Measurements from ENCODE around the gene ASCL2.
"Not testable (repeated sequence)": the region's sequence is repeated elsewhere in the genome, so short reads cannot be mapped to it uniquely, and the experiment has no call there.

The ASCL2 gene

DNA sequence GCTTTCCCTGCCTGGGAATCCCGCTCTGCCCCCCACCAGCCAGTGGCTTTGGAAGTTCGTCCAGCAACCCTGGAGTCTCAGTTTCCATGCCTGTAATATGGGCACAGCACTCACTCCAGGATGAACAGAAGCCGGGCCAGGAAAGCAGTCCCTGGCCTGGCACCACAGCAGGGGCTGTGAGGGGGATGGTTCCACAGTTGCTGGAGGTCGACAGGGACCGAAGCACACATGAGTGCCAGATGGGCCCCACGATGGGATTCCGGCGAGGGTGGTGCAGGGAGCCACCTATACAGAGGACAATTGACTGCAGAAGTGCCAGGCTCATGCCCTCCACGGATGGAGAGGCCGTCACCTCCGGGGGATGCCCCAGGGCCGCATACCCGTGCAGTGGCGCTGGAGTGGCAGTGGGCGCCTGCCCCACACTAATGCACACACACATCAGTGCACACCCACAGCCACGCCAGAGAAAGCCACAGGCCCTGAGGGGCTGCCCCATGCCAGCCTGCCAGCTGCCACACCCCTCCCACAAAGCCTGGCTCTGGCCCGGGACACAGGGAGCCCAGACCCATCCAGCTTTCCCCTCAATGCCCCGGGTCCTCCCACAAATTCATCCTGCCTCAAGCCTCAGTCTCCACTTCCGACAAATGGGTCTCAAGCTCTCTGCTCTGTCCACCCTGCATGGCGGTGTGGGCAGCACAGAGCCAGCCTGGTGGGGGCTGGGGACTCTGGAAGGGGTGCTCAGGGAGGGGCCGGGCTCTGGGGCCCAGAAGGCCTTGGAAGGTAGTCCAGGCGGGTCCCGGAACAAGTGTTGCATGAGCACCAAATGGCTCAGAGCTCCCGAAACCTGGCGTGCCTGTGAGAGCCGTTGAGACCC is 9.7 kb downstream of the ASCL2 start:
- DNase-seq (ENCODE audit: low spot score), result no peak

DNA sequence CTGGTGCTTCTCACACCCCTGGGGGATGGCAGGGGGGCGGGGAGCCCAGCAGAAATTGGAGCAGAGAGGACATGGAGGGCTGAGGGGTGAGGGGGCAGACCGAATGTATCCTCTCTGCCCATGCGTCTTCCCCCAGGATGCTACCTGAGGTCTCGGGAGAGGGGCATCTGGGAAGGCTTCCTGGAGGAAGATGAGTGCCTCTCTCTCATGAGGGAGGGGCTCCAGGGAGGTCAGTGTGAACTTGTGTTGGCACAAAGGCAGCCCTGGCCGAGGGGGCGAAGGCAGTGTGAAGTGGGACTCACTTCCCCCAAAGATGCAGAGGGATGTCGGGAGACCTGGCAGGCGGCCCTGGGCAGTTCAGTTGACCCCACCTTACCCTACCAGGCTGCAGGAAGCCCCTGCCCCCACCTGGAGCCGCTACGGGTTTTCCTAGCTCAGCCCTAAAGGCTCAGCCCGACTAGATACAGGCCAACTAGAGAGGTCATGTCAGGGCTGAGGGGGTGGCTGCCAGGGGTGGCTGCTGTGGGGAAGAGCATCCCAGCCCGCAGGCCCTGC is 10.4 kb downstream of the ASCL2 start:
- DNase-seq (ENCODE audit: low spot score), result no peak

DNA sequence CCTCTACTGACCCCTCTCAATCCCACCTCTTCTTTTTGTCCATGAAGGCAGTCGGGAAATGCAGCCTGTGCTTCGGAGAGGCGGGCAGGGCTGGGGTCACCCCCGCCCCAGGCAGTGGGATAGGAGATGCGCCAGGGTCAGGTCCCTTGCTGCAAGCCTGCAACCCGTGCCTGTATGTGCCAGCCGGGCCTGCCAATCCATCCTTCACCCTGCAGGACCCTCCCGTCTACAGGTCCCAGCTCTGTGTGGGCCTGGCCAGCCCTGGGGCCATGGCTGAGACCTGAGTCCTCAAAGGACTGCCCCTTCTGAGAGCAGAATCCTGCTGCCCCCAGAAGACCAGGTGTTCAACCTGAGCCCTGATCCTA is 10.9 kb downstream of the ASCL2 start:
- DNase-seq (ENCODE audit: low spot score), result no peak

DNA sequence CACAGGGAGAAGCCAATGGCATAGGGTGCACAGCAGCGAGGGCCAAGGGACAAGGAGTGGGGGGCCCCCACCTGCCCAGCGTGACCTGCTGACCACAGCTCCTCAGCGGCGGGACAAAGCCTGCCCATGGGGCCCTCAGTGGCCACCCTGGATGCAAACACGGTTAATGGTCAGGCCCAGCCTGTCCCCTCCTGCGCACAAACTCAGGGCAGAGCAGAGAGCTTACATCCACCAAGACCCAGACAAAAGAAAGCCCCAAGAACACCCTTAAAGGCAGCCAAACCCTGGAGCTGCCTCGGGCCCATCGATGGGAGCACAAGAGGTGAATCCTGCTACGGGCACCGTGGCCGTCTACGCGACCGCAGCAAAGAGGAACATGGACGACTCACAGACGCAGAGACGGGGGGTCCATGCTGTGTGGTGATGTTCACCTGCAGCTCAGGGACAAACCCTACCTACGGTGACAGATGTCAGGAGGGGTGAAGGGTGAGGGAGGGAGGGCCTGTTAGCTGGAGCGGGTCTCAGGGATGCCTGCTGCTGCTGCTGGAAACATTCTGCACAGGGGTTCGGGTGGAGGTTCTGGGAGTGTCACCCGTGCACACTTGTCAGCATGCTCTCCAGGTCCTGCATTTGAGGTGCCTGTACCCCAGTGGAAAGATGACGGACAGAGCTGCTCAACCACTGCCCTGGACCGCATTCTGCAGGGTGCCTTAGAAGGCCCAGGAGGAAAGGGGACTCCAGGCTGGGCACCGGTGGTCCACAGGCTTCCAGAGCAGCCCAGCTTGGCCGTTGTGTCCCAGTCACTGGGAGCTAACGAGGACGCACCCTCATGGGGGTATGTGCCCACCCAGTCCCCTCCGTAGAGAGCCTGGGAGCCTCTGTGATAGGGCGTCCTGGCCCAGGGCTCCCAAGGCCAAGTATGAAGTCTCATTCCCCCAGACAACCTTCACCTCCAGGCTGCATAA is 11.6 kb downstream of the ASCL2 start:
- no peak for DNase-seq (ENCODE audit: low spot score)

DNA sequence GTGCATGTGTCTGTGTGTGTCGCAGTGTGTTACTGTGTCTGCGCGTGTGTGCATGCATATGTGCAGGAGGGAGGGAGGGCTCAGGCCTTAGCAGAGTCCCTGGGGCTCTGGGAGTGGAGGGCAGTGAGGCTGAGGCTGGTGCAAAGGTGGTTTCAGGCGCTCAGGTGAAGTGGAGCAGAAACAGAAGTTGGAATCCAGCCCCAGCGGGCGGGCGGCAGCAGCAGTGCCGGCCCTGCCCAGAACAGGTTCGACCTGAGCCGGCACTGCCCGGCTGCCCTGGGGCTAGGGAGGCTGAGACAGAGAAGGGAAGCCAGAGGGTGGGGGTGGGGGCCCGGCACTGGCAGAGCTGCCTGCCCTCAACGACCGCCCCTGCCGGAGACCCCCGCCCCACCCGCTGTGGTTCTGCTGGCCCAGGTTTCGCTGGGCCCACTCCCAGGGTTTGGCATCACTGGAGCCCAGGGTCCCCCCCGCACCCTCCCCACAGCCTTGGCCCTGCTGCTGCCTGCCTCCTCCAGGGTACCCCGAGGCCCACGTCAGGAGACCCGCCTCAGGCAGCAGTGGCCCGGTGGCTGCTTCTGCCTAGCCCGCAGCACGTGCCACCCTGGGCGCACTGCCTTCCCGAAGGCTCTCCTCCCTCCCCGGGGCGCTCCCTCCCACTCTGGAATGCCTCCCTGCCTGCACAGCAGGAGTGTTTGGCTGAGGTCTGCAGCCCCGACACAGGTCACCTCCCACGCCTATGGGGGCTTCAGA is 13.3 kb downstream of the ASCL2 start:
- DNase-seq (ENCODE audit: low spot score), result no peak

DNA sequence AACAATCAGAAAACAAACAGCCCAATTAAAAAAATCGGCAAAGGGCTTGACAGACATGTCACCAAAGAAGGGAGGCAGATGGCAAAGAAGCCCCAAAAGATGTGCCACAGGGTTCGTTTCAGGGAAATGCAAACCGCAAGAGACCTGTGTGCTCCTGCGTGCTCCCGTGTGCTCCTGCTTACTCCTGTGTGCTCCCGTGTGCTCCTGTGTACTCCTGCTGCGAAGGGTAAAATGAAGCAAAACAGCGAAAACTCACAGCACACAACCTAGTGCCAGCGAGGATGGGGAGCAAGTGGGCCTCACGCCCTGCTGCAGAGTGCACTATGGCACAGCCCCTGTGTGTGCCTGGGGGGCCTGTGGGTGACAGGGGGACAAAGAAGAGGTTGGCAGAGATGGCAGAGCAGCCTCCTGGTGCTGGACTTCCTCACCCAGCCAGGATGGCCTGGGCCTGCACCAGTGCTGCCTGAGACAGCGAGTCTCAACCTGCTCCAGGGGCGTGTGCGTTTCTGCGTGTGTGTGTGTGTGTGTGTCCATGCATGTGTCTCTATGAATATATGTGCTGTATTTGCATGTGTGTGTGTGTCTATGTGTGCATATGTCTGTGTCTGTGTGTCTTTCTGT is 14.0 kb downstream of the ASCL2 start:
- no peak for DNase-seq (ENCODE audit: low spot score)

DNA sequence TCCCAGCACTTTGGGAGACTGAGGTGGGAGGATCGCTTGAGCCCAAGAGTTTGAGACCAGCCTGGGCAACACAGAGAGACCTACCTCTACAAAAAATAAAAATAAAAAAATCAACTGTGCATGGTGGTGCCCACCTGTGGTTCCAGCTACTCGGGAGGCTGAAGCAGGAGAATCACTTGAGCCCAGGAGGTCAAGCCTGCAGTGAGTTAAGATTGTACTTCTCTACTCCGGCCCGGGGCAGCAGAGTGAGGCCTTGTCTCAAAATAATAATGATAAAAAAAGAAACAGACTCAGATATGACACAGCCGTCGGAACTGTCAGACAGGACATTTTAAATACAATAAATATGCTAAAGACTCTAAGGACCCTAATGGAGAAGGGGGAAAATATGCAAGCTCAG is 18.4 kb downstream of the ASCL2 start:
- no peak for DNase-seq (ENCODE audit: low spot score)

DNA sequence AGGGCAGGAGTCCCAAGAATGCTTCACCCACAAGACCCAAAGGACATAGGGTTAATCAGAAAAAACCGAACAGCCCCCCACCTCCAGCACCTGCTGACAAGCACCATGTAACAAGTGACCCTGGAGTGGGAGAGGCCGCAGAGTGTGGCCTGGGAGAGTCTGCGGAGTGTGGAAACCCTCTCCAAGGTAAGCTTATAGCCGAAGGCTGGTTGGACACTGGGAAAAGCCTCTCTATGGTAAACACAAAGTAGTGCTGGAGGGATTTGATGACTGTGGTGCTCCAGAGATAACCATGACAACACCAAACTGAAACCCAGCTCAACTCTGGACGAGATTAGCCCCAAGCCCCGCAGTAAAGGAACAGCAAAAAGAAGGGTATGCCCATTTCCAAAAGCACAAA is 19.2 kb downstream of the ASCL2 start:
- DNase-seq (ENCODE audit: low spot score), result no peak

DNA sequence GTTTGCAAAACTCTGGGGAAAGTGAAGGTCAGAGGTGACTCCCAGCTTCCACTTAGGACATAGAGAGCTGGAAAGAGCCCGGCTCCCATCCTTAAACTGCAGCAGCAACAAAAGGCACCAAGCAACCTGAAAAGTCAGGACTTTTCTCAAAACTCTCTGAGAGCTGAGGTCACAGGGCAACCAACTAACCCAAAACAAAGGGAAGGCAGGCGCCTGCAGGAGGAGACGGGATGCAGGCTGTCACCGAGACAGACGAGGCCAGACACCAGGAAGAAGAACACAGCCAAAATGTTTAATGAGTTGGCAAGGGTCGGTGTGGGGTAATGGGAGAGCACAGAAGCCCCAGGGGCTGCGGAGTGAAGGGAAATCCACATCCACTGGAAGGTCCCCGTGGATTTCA is 19.9 kb downstream of the ASCL2 start:
- DNase-seq (ENCODE audit: low spot score), result no peak

DNA sequence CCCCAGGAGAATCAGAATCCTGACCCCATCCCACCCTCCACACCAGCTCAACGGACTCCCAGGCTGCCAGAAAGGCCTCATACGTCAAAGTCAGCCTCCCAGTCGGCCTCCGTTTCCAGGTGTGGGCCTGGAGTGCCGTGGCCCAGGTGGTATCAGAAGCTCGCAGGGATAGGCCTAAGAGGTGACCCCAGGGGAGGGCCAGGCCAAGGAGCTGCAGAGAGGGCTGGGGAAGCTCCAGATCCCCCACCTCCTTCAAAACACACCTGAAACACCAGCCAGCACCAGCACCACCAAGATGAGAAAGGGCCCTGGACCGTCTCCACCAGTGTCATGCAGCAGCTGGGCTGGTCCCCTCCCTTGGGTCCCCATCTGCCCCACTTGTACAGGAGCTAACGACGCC is 20.3 kb downstream of the ASCL2 start:
- DNase-seq (ENCODE audit: low spot score), result no peak

DNA sequence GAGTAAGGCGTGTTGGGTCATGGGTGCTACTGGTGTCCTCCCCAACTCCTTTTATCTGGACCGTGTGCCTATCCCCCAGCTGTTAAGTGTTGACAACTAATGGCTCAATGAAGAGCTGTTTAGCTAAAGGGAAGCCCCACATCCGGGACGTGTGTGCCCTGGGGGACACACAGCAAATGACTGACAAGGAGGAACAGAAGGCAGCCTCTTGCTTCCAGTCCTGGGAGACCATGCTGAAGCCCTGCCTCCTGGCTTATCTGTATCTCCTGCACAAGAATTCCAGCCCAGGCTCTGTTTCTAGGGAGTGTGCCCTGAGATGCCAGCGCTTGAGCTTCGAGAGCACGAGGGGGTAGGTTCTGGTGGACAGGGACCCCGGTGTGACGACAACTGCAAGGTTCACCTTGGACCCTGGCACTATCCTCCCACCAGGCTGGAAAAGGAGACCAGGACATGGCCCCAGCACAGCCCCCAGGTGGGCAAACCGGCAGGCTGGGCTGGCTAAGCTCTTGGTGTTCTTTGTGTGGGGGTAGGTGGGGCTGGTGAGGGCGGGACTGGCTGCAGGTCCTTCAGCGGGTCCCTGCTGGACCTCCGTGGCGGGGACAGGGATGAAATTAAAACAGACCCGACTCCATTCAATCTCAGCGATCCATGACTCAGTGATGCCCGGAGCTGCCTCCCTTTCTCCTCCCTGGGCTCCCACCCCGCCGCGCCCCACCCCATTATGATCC is 21.0 kb downstream of the ASCL2 start:
- no peak for DNase-seq (ENCODE audit: low spot score)

DNA sequence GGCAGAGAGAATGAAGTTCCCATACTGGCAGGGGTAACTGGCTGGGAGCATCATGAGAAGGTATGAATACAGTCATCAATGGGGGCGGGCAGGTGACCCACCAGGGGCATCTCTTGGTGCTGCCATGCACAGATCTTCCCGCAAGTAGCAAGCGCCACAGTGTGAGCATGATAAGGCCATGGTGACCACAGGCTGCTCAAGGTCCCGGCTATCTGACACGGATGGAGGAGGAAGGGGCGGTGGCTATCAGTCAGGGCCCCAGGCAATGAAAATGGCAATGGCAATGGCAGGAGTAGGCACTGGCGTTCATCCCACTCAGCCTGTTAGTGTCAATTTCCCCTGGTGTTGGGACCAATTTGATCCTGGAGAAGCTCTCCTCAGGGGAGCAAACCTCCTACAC is 21.6 kb downstream of the ASCL2 start:
- no peak for DNase-seq (ENCODE audit: low spot score)

DNA sequence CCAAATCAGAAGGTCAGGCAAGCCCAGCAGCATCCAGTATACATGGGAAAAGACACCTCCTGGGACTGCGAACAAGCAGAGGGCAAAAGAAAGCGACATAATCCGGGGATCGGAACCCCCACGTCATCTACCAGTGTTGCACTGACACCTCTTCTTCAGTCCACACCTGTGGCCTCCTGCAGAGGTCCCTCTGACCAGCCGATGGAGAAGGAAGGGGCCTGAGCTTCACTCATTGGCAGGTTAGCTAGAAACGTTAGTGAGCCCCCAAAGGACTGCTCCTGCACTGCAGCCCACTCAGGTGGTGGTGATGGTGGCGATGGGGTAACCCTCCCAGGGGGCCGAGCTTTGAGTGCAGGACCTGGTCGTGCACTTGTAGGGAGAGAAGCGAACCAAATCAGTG is 22.1 kb downstream of the ASCL2 start:
- DNase-seq (ENCODE audit: low spot score), result no peak

DNA sequence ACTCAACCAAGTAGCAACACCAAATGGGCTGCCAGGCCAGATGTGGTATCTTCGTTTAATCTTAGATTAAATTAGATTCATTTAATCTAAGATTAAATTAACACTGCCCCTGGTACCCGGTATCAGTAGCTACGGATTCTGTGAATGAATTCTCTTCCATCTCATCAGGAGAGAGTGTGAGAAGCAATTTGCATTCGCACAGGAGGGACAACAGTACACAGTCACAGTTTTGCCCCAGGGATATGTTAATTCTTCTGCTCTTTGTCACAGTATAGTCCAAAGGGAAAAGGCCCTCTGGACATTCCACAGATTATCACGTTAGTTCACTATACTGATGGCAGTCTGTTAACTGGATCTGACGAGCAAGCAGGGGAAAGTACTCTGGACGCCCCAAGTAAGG is 22.9 kb downstream of the ASCL2 start:
- DNase-seq (ENCODE audit: low spot score), result no peak

DNA sequence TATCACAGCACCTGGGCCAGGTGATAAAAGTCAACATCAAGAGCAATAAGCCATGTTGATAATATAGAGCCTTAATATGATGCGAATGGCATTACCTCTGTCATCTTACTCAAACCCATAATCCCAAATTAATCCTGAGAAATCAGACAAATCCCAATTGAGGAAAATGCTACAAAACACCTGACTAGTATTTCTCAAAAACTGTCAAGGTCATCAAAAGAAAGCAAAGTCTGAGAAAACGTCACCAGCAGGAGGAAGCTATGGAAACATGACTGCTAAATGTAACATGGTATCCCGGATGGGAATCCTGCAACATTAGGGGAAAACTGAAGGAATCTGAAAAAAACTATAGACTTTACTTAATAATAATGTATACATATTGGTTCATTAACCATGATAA is 29.6 kb downstream of the ASCL2 start:
- DNase-seq (ENCODE audit: low spot score), result no peak

DNA sequence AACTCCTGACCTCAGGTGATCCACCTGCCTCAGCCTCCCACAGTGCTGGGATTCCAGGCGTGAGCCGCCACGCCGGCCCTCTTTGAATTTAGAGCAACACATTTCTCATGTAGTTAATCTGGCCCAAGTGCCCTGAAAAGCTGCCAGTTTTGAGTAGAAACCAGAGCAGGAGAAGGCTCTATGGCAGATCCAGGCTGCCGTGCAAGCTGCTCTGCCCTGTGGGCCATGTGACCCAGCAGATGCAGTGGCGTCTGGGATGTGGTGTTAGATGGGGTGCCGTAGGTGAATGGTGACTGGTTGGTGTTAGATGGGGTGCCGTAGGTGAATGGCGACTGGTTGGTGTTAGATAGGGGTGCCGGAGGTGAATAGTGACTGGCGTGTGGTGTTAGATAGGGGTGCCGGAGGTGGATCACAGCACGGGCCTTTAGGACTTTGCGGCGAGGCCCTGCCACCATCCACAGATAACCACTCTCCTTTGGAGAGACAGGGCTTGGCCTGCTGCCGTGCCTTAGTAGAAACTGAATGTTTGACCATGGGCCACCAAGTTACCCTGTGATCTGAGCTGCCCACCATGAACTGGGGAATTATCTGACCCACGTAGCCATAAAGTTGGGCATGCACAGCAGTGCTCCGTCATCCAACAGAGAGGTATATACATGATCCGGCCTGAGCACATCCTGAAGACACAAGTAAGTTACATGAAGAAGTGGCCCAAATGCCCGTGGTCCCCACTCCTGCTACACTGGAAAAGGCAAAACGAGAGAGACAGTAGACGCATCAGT is 32.7 kb downstream of the ASCL2 start:
- no peak for DNase-seq (ENCODE audit: low spot score)

DNA sequence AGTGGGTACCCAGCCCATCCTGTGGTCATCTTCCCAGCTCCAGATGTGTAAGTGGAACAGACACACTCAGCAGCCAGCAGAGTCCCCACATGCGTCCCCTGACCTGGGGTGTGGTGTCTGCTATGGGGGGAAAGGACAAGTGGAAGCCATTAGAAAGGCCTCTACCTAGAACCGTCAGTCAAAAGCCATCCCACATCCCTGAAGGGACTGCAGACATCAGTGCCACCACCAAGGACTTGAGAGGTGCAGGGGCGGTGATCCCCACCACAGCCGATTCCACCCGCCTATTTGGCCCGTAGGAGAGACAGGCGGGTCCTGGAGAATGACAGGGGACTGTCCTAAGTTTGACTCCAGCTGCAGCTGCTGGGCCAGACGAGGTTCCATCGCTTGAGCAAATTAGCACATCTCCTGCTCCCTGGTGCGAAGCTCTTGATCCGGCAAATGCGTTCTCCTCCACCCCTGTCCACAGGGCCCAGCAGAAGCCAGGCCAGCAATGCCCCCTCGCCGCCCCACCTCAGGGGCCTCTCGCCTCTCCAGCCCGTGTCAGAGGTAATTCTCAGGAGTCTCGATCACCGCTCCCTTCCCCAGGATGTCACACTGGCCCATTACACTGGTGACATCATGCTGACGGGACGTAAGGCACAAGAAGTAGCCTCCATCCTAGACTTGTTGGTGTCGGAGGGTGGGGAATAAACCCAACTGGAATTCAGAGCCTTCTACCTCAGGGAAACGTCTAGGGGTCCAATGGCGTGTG is 33.8 kb downstream of the ASCL2 start:
- DNase-seq (ENCODE audit: low spot score), result not testable (repeated sequence)

DNA sequence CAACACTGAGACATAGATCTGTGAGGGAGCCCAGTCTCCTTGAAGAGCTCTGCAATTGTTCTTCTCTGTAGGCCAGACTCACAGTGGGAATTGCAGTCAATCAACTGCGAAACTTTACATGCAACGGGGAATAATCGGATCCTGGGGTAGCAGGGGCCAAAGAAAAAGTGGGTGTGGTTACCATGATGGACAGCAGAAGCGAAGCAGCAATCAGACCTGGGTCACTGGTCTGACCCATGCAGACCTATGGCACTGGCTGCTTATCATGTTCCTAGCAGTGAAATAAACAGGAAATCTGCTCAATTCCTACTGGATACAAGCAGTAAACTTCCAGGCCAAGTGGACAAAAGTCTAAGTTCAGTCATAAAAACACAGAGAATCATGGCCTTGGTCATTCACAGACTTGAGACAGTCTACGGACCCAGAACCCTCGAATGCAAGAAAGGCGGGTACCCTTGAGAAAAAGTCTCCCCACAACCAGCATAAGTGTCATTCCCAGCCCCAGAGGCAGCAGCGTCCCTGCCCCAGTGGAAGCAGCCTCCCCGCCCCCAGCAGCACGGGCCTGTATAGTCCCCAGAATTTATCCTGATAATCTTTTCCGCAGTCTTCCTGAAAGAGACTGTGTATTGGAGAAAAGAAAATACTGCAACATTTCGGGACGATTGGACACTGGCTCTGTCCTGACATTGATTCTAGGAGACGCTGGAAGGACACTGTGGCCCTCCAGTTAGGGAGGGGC is 34.6 kb downstream of the ASCL2 start:
- no peak for DNase-seq (ENCODE audit: low spot score)

DNA sequence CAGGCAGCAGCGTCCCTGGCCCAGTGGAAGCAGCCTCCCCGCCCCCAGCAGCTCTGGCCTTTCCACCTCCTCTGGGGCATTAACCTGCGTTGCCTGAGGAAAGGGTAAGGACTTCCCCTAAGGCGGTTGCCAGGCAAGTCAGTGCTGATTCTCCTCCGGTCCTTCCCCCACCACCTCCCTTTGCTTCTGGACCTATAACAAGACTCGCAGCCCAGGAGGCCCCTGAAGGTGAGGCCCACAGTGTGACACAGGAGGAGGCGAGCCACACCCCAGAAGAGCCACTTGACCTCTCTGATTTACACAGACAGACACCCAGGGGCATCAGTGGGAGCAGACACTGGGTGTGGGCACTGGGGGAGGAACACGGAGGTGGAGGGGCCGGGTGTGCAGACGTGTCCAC is 35.4 kb downstream of the ASCL2 start:
- no peak for DNase-seq (ENCODE audit: low spot score)
